ENCODE results near the gene ZDHHC14. TPM values are rescaled to one million over a fixed set of nuclear protein-coding genes. Genes with fewer than 3 reads are reported as not detected.

The ZDHHC14 gene
- polyA plus RNA-seq, 1 donor (not counting 4 experiments of a cell fraction or from before 2014, with no cell fraction given) = 6.4 TPM

- no peak overlapping the region for H3K4me2 ChIP-seq (ENCODE audit: control insufficient read depth, extremely low read depth, insufficient read depth, low read depth, low read length)
- no peak overlapping the region for H3K27ac ChIP-seq (ENCODE audit: control insufficient read depth, insufficient read depth, low read length)
- TF ChIP-seq CTCF (optimal IDR thresholded peaks at IDR 0.05 in 1 of 3, IDR thresholded peaks at IDR 0.05 in 1 of 3, conservative IDR thresholded peaks at IDR 0.05 in 1 of 3; ENCODE audit: extremely low read depth in 1 of 3, insufficient read depth in 2 of 3, low read length in 3 of 3) = no peak
- no peak for TF ChIP-seq EZH2 (IDR thresholded peaks at IDR 0.05; ENCODE audit: low read length)
- no peaks in the 10 kb centered on the region for H3K79me2 ChIP-seq (ENCODE audit: control insufficient read depth, insufficient read depth, low read length)
- H3K4me1 ChIP-seq (ENCODE audit: control insufficient read depth, extremely low read depth, insufficient read depth, low read length) = peaks cover 10% of the 10 kb centered on the region
- dilution Hi-C loops (cut with MboI; ENCODE audit: extremely low pct_ligation_motif_present, low sequenced_read_pairs) = no loop called here
- no peak overlapping the region for H2AFZ ChIP-seq (ENCODE audit: control insufficient read depth, low read length)
- DNase-seq (ENCODE audit: low read depth, low spot score) = no peak
- no peaks in the 10 kb centered on the region for H4K20me1 ChIP-seq (ENCODE audit: control insufficient read depth, extremely low read depth, insufficient read depth, low read length)
- H3K27me3 ChIP-seq (ENCODE audit: control insufficient read depth, extremely low read depth, insufficient read depth, low read length) = no peaks in the 10 kb centered on the region
- H3K4me3 ChIP-seq (ENCODE audit: control insufficient read depth in 2 of 3, extremely low read depth in 1 of 3, insufficient read depth in 2 of 3, low read depth in 1 of 3, low read length in 3 of 3) = no peak overlapping the region
- no peak overlapping the region for H3K9ac ChIP-seq (ENCODE audit: control insufficient read depth, extremely low read depth, insufficient read depth, low read length)
- H3K9me3 ChIP-seq (ENCODE audit: control insufficient read depth, low read depth, low read length) = no peaks in the 10 kb centered on the region
- no peaks in the 10 kb centered on the region for H3K36me3 ChIP-seq (ENCODE audit: control insufficient read depth in 2 of 2, extremely low read depth in 1 of 2, insufficient read depth in 2 of 2, low read length in 2 of 2)
- no peaks in the 10 kb centered on the region for H3K9me1 ChIP-seq (ENCODE audit: control insufficient read depth, extremely low read depth, insufficient read depth, low read length)
- FAIRE-seq = no peak
These were observed 235.0 kb downstream of the ZDHHC14 start for GRCh38 chr6:157615951-157616350.

- Histone ChIP-seq H3K4me3 (ENCODE audit: control insufficient read depth in 2 of 3, extremely low read depth in 1 of 3, insufficient read depth in 2 of 3, low read depth in 1 of 3, low read length in 3 of 3) (no peak overlapping the region), H3K4me1 (ENCODE audit: control insufficient read depth, extremely low read depth, insufficient read depth, low read length) (no peaks in the 10 kb centered on the region), H3K9ac (ENCODE audit: control insufficient read depth, extremely low read depth, insufficient read depth, low read length) (no peak overlapping the region), H2AFZ (ENCODE audit: control insufficient read depth, low read length) (no peak overlapping the region), H4K20me1 (ENCODE audit: control insufficient read depth, extremely low read depth, insufficient read depth, low read length) (no peaks in the 10 kb centered on the region), H3K9me3 (ENCODE audit: control insufficient read depth, low read depth, low read length) (no peaks in the 10 kb centered on the region), H3K36me3 (ENCODE audit: control insufficient read depth in 2 of 2, extremely low read depth in 1 of 2, insufficient read depth in 2 of 2, low read length in 2 of 2) (no peaks in the 10 kb centered on the region), H3K27ac (ENCODE audit: control insufficient read depth, insufficient read depth, low read length) (no peak overlapping the region), H3K79me2 (ENCODE audit: control insufficient read depth, insufficient read depth, low read length) (no peaks in the 10 kb centered on the region), H3K9me1 (ENCODE audit: control insufficient read depth, extremely low read depth, insufficient read depth, low read length) (no peaks in the 10 kb centered on the region), H3K27me3 (ENCODE audit: control insufficient read depth, extremely low read depth, insufficient read depth, low read length) (no peaks in the 10 kb centered on the region), H3K4me2 (ENCODE audit: control insufficient read depth, extremely low read depth, insufficient read depth, low read depth, low read length) (no peak overlapping the region)
- TF ChIP-seq EZH2 (IDR thresholded peaks at IDR 0.05; ENCODE audit: low read length) (no peak), CTCF (optimal IDR thresholded peaks at IDR 0.05 in 1 of 3, IDR thresholded peaks at IDR 0.05 in 1 of 3, conservative IDR thresholded peaks at IDR 0.05 in 1 of 3; ENCODE audit: extremely low read depth in 1 of 3, insufficient read depth in 2 of 3, low read length in 3 of 3) (no peak)
- DNase-seq (ENCODE audit: low read depth, low spot score) (no peak), FAIRE-seq (no peak)
- dilution Hi-C loops (cut with MboI; ENCODE audit: extremely low pct_ligation_motif_present, low sequenced_read_pairs) = no loop called here
These were observed 240.0 kb downstream of the ZDHHC14 start for GRCh38 chr6:157620944-157621343.
